Mucosa of descending colon (tissue), 3 donors: ENCODE results near the gene AADACL4. TPM values are rescaled to one million over a fixed set of nuclear protein-coding genes. Genes with fewer than 3 reads are reported as not detected.
"Not testable (repeated sequence)": the region's sequence is repeated elsewhere in the genome, so short reads cannot be mapped to it uniquely, and the experiment has no call there.

Experiments used
- ATAC-seq: fragments of 200-7000 bp; cut with Tn5 transposase; one replicate; pipeline ENCODE4 v1.9.1; 2020; ENCODE audit warnings: mild to moderate bottlenecking, moderate library complexity
- DNase-seq, 3 donors: peaks; one replicate each; pipeline ENCODE4 v3.0.0-alpha.2; 2020
- H3K36me3 ChIP-seq: fragments of 200-600 bp; one replicate; pipeline ENCODE4 v1.8.0; 2021; ENCODE audit warnings: low read depth, mild to moderate bottlenecking
- H3K4me1 ChIP-seq: fragments of 200-600 bp; one replicate; pipeline ENCODE4 v1.8.0; 2021; ENCODE audit warnings: low read depth, mild to moderate bottlenecking
- H3K4me3 ChIP-seq: fragments of 200-600 bp; one replicate; pipeline ENCODE4 v1.8.0; 2021; ENCODE audit warnings: mild to moderate bottlenecking
- H3K9me3 ChIP-seq: fragments of 200-600 bp; one replicate; pipeline ENCODE4 v1.8.0; 2021; ENCODE audit warnings: mild to moderate bottlenecking
- intact Hi-C, 2 donors: fragments of 100-400 bp; cut with DNase I in 1 of 2; cut with micrococcal nuclease in 1 of 2; formaldehyde crosslinking; loops; one replicate each; pipeline versions ENCODE4 v1.11.0 to v1.11.1; 2022; cut with DNase I, micrococcal nuclease
- total RNA-seq, 3 donors: library from RNA; stranded (reverse); fragmentation: NEBNext Ultra II Directional in 2 of 3; extraction: Animal tissue kit (Norgen Biotek cat#: 25700) in 2 of 3; gene quantifications; one replicate each; pipeline versions ENCODE4 v1.2.1 to v1.2.4, GENCODE V29; 2021 to 2023
- TF ChIP-seq, protein P1 (sequence below): fragments of 200-600 bp; IDR thresholded peaks from one replicate; pipeline ENCODE4 v1.8.0; 2022; ENCODE audit warnings: antibody characterized with exemption, mild to moderate bottlenecking
- donor health status: DM: no; HTN: no; CAD: no; lungs with moderate emphysema.
- donor health status: DM: no; HTN: no; CAD: no.
- donor health status: DM: no; HTN: yes; CAD: no.

AADACL4 gene
- total RNA-seq, 3 donors from 2014 or later = not detected

- no peaks in the 10 kb centered on the region for H3K36me3 ChIP-seq
- no peak overlapping the region for H3K4me3 ChIP-seq
- DNase-seq = no peak
- H3K9me3 ChIP-seq = peaks cover 25% of the 10 kb centered on the region
- ATAC-seq = no peak
- TF ChIP-seq, protein P1, sequence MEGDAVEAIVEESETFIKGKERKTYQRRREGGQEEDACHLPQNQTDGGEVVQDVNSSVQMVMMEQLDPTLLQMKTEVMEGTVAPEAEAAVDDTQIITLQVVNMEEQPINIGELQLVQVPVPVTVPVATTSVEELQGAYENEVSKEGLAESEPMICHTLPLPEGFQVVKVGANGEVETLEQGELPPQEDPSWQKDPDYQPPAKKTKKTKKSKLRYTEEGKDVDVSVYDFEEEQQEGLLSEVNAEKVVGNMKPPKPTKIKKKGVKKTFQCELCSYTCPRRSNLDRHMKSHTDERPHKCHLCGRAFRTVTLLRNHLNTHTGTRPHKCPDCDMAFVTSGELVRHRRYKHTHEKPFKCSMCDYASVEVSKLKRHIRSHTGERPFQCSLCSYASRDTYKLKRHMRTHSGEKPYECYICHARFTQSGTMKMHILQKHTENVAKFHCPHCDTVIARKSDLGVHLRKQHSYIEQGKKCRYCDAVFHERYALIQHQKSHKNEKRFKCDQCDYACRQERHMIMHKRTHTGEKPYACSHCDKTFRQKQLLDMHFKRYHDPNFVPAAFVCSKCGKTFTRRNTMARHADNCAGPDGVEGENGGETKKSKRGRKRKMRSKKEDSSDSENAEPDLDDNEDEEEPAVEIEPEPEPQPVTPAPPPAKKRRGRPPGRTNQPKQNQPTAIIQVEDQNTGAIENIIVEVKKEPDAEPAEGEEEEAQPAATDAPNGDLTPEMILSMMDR = no peak
- no peaks in the 10 kb centered on the region for H3K4me1 ChIP-seq
- intact Hi-C loops = no loop called here
Observed at GRCh38 chr1:12640237-12640957, 3.5 kb upstream of the AADACL4 start.

DNA sequence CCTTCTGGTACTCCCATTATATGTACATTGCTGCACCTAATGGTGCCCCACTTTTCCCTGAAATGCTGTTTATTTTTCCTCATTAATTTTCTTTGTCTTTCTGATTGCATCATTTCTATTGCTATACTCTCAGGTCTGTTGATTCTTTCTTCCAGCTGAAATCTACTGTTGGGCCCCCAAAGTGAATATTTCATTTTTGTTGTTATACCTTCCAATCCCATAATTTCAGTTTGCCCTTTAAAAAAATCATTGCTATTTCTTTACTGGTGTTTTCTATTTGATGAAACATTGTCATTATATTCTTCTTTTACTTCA lies 3.0 kb upstream of the AADACL4 start:
- intact Hi-C loops = no loop called here
- Histone ChIP-seq H3K4me3 (no peak overlapping the region), H3K4me1 (no peaks in the 10 kb centered on the region), H3K36me3 (no peaks in the 10 kb centered on the region), H3K9me3 (peaks cover 25% of the 10 kb centered on the region)
- DNase-seq = no peak
- TF ChIP-seq, protein P1 = no peak
- no peak for ATAC-seq

GRCh38 chr1:12643079-12643478 lies 806 bp upstream of the AADACL4 start:
- Histone ChIP-seq H3K36me3 (no peaks in the 10 kb centered on the region), H3K4me1 (no peaks in the 10 kb centered on the region), H3K4me3 (no peak overlapping the region), H3K9me3 (peaks cover 25% of the 10 kb centered on the region)
- DNase-seq (no peak), ATAC-seq (no peak)
- intact Hi-C loops = no loop called here
- TF ChIP-seq, protein P1 = no peak

DNA sequence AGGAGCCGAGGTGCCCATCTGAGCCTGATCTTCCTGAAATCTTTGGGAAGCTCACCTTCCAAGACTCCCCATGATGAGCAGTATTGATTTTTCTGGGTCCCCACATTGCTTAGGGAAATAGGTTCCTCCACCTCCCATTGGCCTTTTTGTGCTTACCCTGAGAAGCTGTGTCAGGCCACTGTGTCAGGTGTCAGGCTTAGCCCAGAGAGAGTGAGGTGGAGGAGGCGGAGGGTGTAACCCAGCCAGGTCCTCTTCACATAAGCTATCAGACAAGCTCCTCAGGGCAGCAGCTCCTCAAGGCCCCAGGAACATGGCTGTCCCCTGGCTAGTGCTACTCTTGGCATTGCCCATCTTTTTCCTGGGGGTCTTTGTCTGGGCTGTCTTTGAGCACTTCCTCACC lies 352 bp downstream of the AADACL4 start:
- intact Hi-C loops = no loop called here
- Histone ChIP-seq H3K4me1 (no peaks in the 10 kb centered on the region), H3K9me3 (peaks cover 22% of the 10 kb centered on the region), H3K36me3 (no peaks in the 10 kb centered on the region), H3K4me3 (no peak overlapping the region)
- DNase-seq = no peak
- no peak for ATAC-seq
- TF ChIP-seq, protein P1 = no peak

DNA sequence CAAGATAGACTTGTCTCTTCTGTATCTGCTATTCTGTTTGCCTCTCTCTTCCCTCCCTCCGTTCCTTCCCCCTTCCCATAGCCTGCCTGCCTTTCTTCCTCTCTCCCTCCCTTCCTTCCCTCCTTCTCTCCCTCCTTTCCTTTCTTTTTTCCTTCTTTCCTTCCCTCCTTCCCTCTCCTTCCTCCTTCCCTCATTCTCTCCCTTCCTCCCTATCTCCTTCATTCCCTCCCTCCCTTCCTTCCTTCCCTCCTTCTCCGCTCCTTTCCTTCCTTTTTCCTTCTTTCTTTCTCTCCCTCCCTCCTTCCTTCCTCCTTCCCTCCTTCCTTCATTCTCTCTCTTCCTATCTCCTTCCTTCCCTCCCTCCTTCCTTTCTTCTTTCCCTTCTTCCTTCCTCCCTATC lies 944 bp downstream of the AADACL4 start:
- Histone ChIP-seq H3K9me3 (peaks cover 16% of the 10 kb centered on the region), H3K4me3 (no peak overlapping the region), H3K4me1 (no peaks in the 10 kb centered on the region), H3K36me3 (no peaks in the 10 kb centered on the region)
- ATAC-seq (no peak), DNase-seq (no peak)
- intact Hi-C loops = no loop called here
- TF ChIP-seq, protein P1 = no peak

DNA sequence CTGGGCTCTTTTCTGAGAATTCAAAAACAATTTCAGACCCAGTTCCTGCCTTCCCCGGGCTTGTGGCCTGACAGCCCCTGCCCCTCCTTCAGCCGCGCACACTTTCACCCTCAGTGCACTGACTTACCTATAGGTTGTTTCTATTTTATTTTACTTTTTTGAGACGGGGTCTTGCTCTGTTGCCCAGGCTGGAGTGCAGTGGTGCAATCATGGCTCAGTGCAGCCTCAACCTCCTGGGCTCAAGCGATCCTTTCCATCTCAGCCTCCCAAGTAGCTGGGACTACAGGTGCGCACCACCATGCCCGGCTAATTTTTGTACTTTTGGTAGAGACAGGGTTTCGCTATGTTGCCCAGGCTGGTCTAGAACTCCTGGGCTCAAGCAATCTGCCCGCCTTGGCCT lies 1.5 kb downstream of the AADACL4 start:
- ATAC-seq, H3K4me1 ChIP-seq, H3K36me3 ChIP-seq, H3K4me3 ChIP-seq, intact Hi-C loops, DNase-seq: not testable (repeated sequence)
- H3K9me3 ChIP-seq = peaks cover 10% of the 10 kb centered on the region
